ENCODE results near the gene ACAP1.

DNA sequence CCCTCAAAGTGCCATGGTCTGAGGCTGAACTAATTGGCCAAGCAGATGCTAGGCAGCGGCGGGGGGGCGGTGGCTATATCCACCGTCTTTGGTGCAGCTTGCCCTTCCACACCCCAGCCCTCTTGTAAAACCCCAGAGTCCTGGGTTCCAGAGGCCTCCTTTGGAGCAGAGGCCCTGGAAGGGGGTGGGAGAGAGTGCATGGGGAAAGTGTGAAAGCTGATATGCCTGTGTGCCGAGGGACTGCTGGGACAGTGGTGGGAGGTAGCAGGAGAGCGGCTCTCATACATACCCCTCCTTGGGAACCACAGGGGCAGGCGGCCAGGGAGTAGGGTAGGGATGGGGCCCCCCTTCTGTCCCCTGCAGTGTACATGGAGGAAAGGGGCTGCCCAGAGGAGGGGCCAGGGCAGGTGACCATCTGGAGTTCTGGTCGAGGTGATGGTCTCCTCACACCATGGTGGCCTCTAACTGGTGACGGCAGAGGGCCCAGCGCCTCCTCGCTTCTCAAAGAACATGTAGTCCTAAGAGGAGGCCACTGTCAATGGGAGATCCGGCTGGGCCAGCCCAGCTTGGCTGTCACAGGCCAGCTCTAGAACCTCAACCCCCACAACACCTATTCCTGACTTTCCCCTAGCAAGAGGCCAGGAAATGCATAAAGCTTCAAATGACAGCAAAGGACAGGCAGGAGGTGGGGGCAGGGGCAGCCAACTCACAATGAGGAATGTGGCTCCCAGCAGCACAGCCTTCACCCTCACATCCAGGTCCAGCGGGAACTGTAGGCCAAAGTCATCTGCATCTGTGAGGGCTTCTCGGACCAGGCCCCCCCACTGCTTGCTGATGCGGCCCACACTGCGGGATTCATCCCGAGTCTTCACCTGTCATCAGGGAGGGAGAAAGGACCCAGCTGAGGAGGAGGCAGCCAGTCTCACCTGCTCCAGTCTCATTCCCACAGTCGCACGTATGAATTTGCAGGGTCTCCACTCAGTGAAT, 53.9 kb downstream of the ACAP1 start:
- no peak for TF ChIP-seq POLR2AphosphoS5 (IDR thresholded peaks at IDR 0.05; ENCODE audit: low read depth, low read length)
- TF ChIP-seq, protein P1, sequence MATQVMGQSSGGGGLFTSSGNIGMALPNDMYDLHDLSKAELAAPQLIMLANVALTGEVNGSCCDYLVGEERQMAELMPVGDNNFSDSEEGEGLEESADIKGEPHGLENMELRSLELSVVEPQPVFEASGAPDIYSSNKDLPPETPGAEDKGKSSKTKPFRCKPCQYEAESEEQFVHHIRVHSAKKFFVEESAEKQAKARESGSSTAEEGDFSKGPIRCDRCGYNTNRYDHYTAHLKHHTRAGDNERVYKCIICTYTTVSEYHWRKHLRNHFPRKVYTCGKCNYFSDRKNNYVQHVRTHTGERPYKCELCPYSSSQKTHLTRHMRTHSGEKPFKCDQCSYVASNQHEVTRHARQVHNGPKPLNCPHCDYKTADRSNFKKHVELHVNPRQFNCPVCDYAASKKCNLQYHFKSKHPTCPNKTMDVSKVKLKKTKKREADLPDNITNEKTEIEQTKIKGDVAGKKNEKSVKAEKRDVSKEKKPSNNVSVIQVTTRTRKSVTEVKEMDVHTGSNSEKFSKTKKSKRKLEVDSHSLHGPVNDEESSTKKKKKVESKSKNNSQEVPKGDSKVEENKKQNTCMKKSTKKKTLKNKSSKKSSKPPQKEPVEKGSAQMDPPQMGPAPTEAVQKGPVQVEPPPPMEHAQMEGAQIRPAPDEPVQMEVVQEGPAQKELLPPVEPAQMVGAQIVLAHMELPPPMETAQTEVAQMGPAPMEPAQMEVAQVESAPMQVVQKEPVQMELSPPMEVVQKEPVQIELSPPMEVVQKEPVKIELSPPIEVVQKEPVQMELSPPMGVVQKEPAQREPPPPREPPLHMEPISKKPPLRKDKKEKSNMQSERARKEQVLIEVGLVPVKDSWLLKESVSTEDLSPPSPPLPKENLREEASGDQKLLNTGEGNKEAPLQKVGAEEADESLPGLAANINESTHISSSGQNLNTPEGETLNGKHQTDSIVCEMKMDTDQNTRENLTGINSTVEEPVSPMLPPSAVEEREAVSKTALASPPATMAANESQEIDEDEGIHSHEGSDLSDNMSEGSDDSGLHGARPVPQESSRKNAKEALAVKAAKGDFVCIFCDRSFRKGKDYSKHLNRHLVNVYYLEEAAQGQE (IDR thresholded peaks at IDR 0.05; ENCODE audit: insufficient read depth in 1 of 2, low read depth in 2 of 2, low read length in 1 of 2), result no peak
- TF ChIP-seq, protein P2, sequence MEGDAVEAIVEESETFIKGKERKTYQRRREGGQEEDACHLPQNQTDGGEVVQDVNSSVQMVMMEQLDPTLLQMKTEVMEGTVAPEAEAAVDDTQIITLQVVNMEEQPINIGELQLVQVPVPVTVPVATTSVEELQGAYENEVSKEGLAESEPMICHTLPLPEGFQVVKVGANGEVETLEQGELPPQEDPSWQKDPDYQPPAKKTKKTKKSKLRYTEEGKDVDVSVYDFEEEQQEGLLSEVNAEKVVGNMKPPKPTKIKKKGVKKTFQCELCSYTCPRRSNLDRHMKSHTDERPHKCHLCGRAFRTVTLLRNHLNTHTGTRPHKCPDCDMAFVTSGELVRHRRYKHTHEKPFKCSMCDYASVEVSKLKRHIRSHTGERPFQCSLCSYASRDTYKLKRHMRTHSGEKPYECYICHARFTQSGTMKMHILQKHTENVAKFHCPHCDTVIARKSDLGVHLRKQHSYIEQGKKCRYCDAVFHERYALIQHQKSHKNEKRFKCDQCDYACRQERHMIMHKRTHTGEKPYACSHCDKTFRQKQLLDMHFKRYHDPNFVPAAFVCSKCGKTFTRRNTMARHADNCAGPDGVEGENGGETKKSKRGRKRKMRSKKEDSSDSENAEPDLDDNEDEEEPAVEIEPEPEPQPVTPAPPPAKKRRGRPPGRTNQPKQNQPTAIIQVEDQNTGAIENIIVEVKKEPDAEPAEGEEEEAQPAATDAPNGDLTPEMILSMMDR (IDR thresholded peaks at IDR 0.05), result no peak
- TF ChIP-seq TCF7L2 (IDR thresholded peaks at IDR 0.05; ENCODE audit: low read depth, low read length), result no peak
- TF ChIP-seq SIN3A (IDR thresholded peaks at IDR 0.05; ENCODE audit: borderline replicate concordance, insufficient read depth, low read depth, low read length), result no peak
